NCI-H446 treated with DMSO at 0.1 percent for 48 hours (cell line): ENCODE results near the gene PLA2G5.
"Not testable (repeated sequence)": the region's sequence is repeated elsewhere in the genome, so short reads cannot be mapped to it uniquely, and the experiment has no call there.

Experiments used
- DNase-seq: peaks from one replicate; lab custom pipeline; 2025; lab: John Stamatoyannopoulos, UW

Gene PLA2G5

GRCh38 chr1:20069874-20070273, at the start of gene PLA2G5:
TSS of gene PLA2G5 (plus strand) at chr1:20070194. CDS start at chr1:20084831, 14,637 bp downstream.
- DNase-seq, result no peak

- no peak for DNase-seq
Observed at GRCh38 chr1:20028125-20028524, 41.9 kb upstream of the PLA2G5 start.

- DNase-seq, result no peak
Observed at GRCh38 chr1:20028726-20029125, 41.3 kb upstream of the PLA2G5 start.

- no peak for DNase-seq
Observed at GRCh38 chr1:20029178-20029912, 40.6 kb upstream of the PLA2G5 start.

- not testable (repeated sequence) for DNase-seq
Observed at GRCh38 chr1:20030436-20031151, 39.4 kb upstream of the PLA2G5 start.

- no peak for DNase-seq
Observed at GRCh38 chr1:20031161-20031560, 38.8 kb upstream of the PLA2G5 start.

GRCh38 chr1:20031836-20032235, 38.2 kb upstream of the PLA2G5 start:
- no peak for DNase-seq

- no peak for DNase-seq
Observed at GRCh38 chr1:20032425-20032824, 37.6 kb upstream of the PLA2G5 start.

GRCh38 chr1:20033420-20033819, 36.6 kb upstream of the PLA2G5 start:
- no peak for DNase-seq

GRCh38 chr1:20035114-20035513, 34.9 kb upstream of the PLA2G5 start:
- DNase-seq, result no peak

- no peak for DNase-seq
Observed at GRCh38 chr1:20037877-20038276, 32.1 kb upstream of the PLA2G5 start.

- DNase-seq, result no peak
Observed at GRCh38 chr1:20047096-20047495, 22.9 kb upstream of the PLA2G5 start.

- no peak for DNase-seq
Observed at GRCh38 chr1:20048563-20048962, 21.4 kb upstream of the PLA2G5 start.

GRCh38 chr1:20049056-20049798, 20.8 kb upstream of the PLA2G5 start:
- not testable (repeated sequence) for DNase-seq

GRCh38 chr1:20051218-20051829, 18.7 kb upstream of the PLA2G5 start:
- no peak for DNase-seq

- DNase-seq, result no peak
Observed at GRCh38 chr1:20052386-20052785, 17.6 kb upstream of the PLA2G5 start.

- DNase-seq, result no peak
Observed at GRCh38 chr1:20057886-20058420, 12.0 kb upstream of the PLA2G5 start.

- DNase-seq, result no peak
Observed at GRCh38 chr1:20058531-20058930, 11.5 kb upstream of the PLA2G5 start.

- DNase-seq, result no peak
Observed at GRCh38 chr1:20059847-20060246, 10.1 kb upstream of the PLA2G5 start.

GRCh38 chr1:20060791-20061190, 9.2 kb upstream of the PLA2G5 start:
- not testable (repeated sequence) for DNase-seq

- no peak for DNase-seq
Observed at GRCh38 chr1:20061866-20062265, 8.1 kb upstream of the PLA2G5 start.

- no peak for DNase-seq
Observed at GRCh38 chr1:20063861-20064292, 6.1 kb upstream of the PLA2G5 start.
